Loucy (cell line): ENCODE results near the gene USP25.

Source experiments
- EZH2phosphoT487 ChIP-seq: fragments of 200-600 bp; IDR thresholded peaks from 2 replicates; pipeline ENCODE4 v1.6.1; 2018; ENCODE audit warnings: antibody characterized with exemption, mild to moderate bottlenecking, moderate library complexity, borderline replicate concordance
- TF ChIP-seq, protein P1 (sequence below): fragments of 200-600 bp; sonication (generic); conservative IDR thresholded peaks from 2 replicates; pipeline ENCODE4 v1.5.1; 2014; ENCODE audit warnings: mild to moderate bottlenecking, antibody characterized with exemption, low read length

DNA sequence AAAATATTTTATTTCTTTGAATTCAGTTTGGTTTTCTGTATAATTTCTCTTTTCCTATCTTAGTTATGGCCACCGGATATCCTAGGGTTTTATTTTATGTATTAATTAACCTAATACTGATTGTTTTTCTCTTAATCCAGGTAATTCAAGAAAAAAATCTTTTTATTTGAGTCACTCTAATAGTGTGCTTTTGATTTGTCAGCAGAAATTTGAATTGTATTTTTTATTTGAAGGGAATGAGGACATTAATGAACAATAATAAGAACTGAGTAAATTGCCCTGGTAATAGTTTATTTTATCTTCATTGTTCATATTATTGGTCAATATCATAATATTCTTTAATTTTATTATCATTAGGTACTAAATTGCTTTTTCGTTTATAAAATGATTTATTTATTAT is 120.1 kb downstream of the USP25 start:
- TF ChIP-seq, protein P1, sequence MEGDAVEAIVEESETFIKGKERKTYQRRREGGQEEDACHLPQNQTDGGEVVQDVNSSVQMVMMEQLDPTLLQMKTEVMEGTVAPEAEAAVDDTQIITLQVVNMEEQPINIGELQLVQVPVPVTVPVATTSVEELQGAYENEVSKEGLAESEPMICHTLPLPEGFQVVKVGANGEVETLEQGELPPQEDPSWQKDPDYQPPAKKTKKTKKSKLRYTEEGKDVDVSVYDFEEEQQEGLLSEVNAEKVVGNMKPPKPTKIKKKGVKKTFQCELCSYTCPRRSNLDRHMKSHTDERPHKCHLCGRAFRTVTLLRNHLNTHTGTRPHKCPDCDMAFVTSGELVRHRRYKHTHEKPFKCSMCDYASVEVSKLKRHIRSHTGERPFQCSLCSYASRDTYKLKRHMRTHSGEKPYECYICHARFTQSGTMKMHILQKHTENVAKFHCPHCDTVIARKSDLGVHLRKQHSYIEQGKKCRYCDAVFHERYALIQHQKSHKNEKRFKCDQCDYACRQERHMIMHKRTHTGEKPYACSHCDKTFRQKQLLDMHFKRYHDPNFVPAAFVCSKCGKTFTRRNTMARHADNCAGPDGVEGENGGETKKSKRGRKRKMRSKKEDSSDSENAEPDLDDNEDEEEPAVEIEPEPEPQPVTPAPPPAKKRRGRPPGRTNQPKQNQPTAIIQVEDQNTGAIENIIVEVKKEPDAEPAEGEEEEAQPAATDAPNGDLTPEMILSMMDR: no peak
- no peak for TF ChIP-seq EZH2phosphoT487
